ENCODE data around the gene DZANK1. TPM values are rescaled to one million over a fixed set of nuclear protein-coding genes. Genes with fewer than 3 reads are reported as not detected.

The DZANK1 gene
- total and polyA plus RNA-seq, 8 donors: 2.0 to 10.8 (median 8.3) TPM

- Histone ChIP-seq H3K4me3 (no peak overlapping the region), H3K27me3 (no peaks in the 10 kb centered on the region), H3K36me3 (no peaks in the 10 kb centered on the region), H3K4me1 (no peaks in the 10 kb centered on the region), H3K9me3 (no peaks in the 10 kb centered on the region), H3K27ac (no peak overlapping the region)
- ATAC-seq (no peak), DNase-seq (no peak)
- intact Hi-C loops (cut with DNase I): no loop called here
- TF ChIP-seq CTCF (IDR thresholded peaks at IDR 0.05): no peak
These were observed 22.9 kb downstream of the DZANK1 start for GRCh38 chr20:18443886-18444285.

- Histone ChIP-seq H3K9me3 (no peaks in the 10 kb centered on the region), H3K4me3 (no peak overlapping the region), H3K36me3 (no peaks in the 10 kb centered on the region), H3K27me3 (no peaks in the 10 kb centered on the region), H3K27ac (no peak overlapping the region), H3K4me1 (no peaks in the 10 kb centered on the region)
- intact Hi-C loops (cut with DNase I): no loop called here
- DNase-seq (no peak), ATAC-seq (no peak)
- no peak for TF ChIP-seq CTCF (IDR thresholded peaks at IDR 0.05)
These were observed 26.4 kb downstream of the DZANK1 start for GRCh38 chr20:18440403-18440802.

- Histone ChIP-seq H3K4me1 (no peaks in the 10 kb centered on the region), H3K4me3 (no peak overlapping the region), H3K36me3 (no peaks in the 10 kb centered on the region), H3K27me3 (no peaks in the 10 kb centered on the region), H3K27ac (no peak overlapping the region), H3K9me3 (no peaks in the 10 kb centered on the region)
- TF ChIP-seq CTCF (IDR thresholded peaks at IDR 0.05): no peak
- intact Hi-C loops (cut with DNase I): no loop called here
- no peak for ATAC-seq
- DNase-seq: no peak
These were observed 30.0 kb downstream of the DZANK1 start for GRCh38 chr20:18436847-18437246.

GRCh38 chr20:18431206-18431605, 35.6 kb downstream of the DZANK1 start:
- Histone ChIP-seq H3K36me3 (no peaks in the 10 kb centered on the region), H3K27ac (no peak overlapping the region), H3K4me1 (peaks cover 0 to 8% of the 10 kb centered on the region in 2 donors), H3K4me3 (no peak overlapping the region), H3K27me3 (no peaks in the 10 kb centered on the region), H3K9me3 (no peaks in the 10 kb centered on the region)
- intact Hi-C loops (cut with DNase I): no loop called here
- no peak for DNase-seq
- no peak for TF ChIP-seq CTCF (IDR thresholded peaks at IDR 0.05)
- ATAC-seq: no peak

GRCh38 chr20:18430172-18430826, 36.5 kb downstream of the DZANK1 start:
- H3K4me3 ChIP-seq: no peak overlapping the region
- H3K27me3 ChIP-seq: no peaks in the 10 kb centered on the region
- ATAC-seq: no peak
- H3K27ac ChIP-seq: no peak overlapping the region
- peaks cover 0 to 8% of the 10 kb centered on the region in 2 donors for H3K4me1 ChIP-seq
- no peaks in the 10 kb centered on the region for H3K9me3 ChIP-seq
- DNase-seq: no peak
- TF ChIP-seq CTCF (IDR thresholded peaks at IDR 0.05): no peak
- intact Hi-C loops (cut with DNase I): no loop called here
- H3K36me3 ChIP-seq: no peaks in the 10 kb centered on the region
